Neuron (in vitro differentiated cells): ENCODE data around the gene MYH15.

ENCODE experiments used
- H2AFZ ChIP-seq: one replicate; pipeline ENCODE4 v1.6.1; 2013; ENCODE audit warnings: low read depth, mild to moderate bottlenecking, inconsistent platforms, low read length, moderate library complexity
- H3K27me3 ChIP-seq: one replicate; pipeline ENCODE4 v1.6.1; 2013; ENCODE audit warnings: low read length; ENCODE audit not compliant: insufficient read depth
- H3K36me3 ChIP-seq: one replicate; pipeline ENCODE4 v1.6.1; 2013; ENCODE audit warnings: low read length; ENCODE audit not compliant: insufficient read depth
- H3K4me1 ChIP-seq: one replicate; pipeline ENCODE4 v1.6.1; 2013; ENCODE audit warnings: low read length; ENCODE audit not compliant: insufficient read depth
- H3K4me3 ChIP-seq: 2 replicates; pipeline ENCODE4 v1.5.1; 2013; ENCODE audit warnings: mild to moderate bottlenecking, low read length, moderate library complexity
- H3K9me3 ChIP-seq: one replicate; pipeline ENCODE4 v1.6.1; 2013; ENCODE audit warnings: low read length

The MYH15 gene

DNA sequence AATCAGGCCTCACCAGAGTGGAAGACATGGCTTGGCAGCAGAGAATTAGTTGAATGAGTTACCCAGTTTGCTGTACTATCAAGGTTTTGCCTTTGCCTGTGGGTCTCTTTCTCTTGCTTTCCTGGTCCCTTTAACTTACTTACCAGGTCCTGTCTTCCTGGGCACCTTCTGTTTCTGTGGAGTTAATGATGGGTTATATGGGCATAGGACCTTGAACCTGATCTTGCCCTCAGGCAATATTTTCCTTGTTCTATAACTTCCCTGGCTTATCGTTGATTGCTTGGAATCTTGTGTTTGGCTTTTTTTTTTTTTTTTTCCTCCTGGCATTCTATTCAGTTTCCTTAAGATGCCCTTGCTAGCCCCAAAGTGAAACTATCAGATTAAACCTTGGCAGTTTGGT, 107.2 kb downstream of the MYH15 start:
- Histone ChIP-seq H3K27me3 (no peaks in the 10 kb centered on the region), H3K4me3 (no peak overlapping the region), H3K9me3 (no peaks in the 10 kb centered on the region), H3K36me3 (no peaks in the 10 kb centered on the region), H3K4me1 (no peaks in the 10 kb centered on the region), H2AFZ (no peak overlapping the region)

DNA sequence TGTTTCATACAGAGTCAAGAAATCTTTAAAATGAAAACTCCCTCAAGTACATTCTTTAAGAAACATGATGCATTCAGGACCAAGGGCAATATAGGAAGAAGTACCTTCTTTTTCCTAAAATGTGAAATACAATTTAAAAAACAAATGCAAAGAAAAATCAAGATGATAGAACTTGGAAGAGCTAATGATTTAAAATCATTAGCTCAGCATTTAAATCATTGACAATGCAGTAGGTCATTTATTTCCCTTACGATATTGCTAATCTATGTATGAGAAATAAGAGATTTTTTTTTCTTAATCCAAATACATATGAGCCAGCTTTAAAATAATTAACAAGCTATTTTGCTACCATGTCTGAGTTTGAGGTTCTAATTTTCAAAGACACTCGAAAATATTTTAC, 108.6 kb downstream of the MYH15 start:
- Histone ChIP-seq H3K9me3 (no peaks in the 10 kb centered on the region), H3K36me3 (no peaks in the 10 kb centered on the region), H3K27me3 (no peaks in the 10 kb centered on the region), H2AFZ (no peak overlapping the region), H3K4me3 (no peak overlapping the region), H3K4me1 (no peaks in the 10 kb centered on the region)

DNA sequence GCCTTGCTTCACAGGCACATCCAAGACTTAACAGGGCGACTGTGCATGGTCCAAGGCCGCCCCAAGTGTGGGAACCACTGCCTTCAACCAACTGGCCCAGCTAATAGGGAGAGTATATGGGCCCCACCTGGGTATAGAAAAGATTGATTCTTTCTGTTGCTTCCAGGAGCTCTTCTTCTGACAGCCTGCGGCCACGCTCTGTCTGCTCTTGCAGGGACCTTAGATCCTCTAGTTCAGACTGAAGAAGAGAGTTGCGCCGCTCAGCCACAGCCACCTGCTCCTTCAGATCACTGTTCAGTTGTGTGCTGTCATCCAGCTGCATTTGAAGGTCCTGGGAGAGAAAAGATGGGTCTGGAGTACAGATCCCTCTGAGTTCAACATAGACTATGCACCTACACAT, 111.9 kb downstream of the MYH15 start:
- no peak overlapping the region for H3K4me3 ChIP-seq
- no peak overlapping the region for H2AFZ ChIP-seq
- no peaks in the 10 kb centered on the region for H3K4me1 ChIP-seq
- H3K36me3 ChIP-seq, result no peaks in the 10 kb centered on the region
- H3K9me3 ChIP-seq, result no peaks in the 10 kb centered on the region
- H3K27me3 ChIP-seq, result no peaks in the 10 kb centered on the region

DNA sequence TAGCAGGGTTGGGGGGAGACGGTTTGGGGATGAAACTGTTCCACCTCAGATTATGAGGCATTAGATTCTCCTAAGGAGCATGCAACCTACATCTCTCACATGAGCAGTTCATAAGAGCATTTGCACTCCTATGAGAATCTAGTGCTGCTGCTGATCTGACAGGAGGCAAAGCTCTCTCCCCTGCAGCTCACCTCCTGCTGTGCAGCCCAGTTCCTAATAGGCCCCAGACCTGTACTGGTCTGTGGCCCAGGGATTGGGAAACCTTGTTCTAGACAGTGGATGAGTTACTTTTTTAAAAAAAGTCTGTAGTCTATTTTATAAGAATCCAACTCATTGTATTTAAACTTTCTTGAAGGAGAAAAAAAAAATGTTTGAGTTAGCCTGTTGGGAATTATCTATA, 114.1 kb downstream of the MYH15 start:
- no peaks in the 10 kb centered on the region for H3K36me3 ChIP-seq
- H3K4me1 ChIP-seq, result no peaks in the 10 kb centered on the region
- H3K27me3 ChIP-seq, result no peaks in the 10 kb centered on the region
- H3K4me3 ChIP-seq, result no peak overlapping the region
- no peaks in the 10 kb centered on the region for H3K9me3 ChIP-seq
- H2AFZ ChIP-seq, result no peak overlapping the region

DNA sequence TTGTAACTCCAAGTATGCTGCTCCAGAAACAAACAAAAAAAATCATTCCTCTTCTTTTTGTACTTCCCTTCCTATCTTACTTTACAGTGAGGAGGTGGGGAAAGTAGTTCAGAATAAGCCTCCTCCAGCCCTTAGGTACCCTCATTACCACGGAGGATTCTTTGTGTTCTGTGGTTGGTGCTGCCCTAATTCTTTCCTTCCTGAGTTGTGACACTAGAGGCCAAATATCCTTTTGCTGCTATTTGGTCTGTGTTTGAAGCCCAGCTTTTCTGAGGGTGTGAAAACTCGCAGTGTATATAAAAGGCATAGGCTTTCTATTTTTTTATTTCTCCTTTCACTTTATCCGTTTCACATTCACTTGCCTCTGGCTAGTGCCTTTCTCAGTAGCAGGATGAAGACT, 115.8 kb downstream of the MYH15 start:
- H3K36me3 ChIP-seq, result no peaks in the 10 kb centered on the region
- no peaks in the 10 kb centered on the region for H3K27me3 ChIP-seq
- no peak overlapping the region for H3K4me3 ChIP-seq
- no peaks in the 10 kb centered on the region for H3K9me3 ChIP-seq
- no peaks in the 10 kb centered on the region for H3K4me1 ChIP-seq
- H2AFZ ChIP-seq, result no peak overlapping the region

DNA sequence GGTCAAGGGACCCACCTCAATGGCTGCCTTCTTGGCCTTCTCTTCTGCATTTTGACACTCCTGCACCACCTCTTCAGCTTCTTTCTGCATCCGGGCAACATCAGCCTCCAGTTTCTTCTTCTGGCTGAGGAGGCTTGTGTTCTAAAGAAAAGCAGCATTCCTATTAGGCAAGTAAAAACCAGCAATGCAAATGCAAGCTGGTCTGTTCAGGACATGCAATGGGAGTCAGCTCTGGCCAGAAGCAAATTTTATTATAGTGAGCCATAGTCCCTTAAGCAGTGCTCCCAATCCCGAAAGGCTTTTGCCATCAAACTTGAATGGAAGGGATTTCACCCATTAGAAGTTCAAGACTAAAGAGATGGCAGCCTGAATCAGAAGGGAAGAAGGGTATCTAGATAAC, 116.4 kb downstream of the MYH15 start:
- H3K4me3 ChIP-seq, result no peak overlapping the region
- H3K36me3 ChIP-seq, result no peaks in the 10 kb centered on the region
- H3K9me3 ChIP-seq, result no peaks in the 10 kb centered on the region
- no peak overlapping the region for H2AFZ ChIP-seq
- H3K27me3 ChIP-seq, result no peaks in the 10 kb centered on the region
- H3K4me1 ChIP-seq, result no peaks in the 10 kb centered on the region

DNA sequence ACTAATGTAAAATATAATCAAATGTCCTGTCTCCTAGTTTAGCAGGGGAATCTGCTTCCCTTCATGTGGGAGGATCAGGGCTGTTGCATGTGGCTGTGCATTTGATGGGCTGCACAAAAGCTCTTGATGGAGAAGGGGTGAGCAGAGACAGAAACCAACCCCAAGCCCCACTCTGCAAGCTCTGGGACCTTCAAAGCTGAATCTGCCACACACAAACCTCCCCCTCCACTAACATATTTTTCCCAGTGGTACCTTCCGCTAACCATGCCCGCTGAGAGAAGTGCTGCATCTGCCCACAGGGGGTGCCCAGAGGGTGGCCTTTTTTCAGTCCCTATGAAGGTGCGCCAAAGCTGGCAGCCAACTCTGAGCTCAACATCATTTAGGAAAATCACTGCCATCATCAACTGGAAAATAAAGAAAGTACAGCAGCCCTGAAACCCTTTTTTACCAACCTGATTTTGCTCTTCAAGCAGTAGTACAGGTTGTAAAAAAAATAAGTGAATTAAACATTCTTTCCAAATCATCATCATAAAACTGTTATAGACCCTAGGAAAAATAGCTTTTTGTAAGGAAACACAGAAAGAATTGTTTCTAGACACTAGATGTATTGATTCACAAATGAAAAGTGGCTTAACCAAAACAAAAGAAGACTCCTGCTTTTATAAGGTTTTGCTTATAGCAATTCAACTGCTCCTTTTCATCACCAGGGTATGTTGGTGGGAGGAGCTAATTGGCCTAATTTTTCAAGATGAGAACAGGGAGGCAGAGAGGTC, 117.1 kb downstream of the MYH15 start:
- no peaks in the 10 kb centered on the region for H3K27me3 ChIP-seq
- H3K4me3 ChIP-seq, result no peak overlapping the region
- no peak overlapping the region for H2AFZ ChIP-seq
- no peaks in the 10 kb centered on the region for H3K4me1 ChIP-seq
- H3K9me3 ChIP-seq, result no peaks in the 10 kb centered on the region
- H3K36me3 ChIP-seq, result no peaks in the 10 kb centered on the region

DNA sequence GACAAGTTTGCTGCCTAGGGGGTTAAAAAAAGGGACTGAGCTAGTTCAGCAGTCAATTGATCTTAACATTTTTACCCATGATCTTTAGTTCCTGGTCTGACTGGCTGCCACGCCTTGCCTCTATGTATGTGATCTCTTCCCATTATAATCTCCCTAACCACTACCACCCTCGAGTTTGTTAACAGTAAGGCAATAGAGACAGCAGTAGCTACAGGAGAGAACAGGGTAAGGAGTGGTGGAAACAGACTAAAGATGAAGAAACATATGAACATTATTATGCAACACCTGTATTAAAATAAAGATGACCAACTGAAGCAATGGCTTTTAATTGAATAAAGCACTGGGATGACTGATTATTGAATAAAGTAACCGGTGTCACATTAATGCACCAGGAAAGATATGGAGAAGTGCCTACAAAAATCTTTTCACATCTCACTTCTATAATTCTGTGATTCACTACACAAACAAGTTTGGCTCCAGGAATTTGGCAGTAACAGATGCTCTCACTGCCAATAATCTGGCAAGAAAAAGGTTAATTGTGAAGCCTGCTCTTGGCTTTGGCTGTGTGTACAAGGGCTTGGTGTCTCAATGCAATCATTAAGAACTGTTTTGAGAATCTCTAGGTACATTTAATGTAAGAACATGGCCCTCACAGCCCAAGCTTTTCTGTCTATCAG, 118.3 kb downstream of the MYH15 start:
- Histone ChIP-seq H3K36me3 (no peaks in the 10 kb centered on the region), H3K27me3 (no peaks in the 10 kb centered on the region), H2AFZ (no peak overlapping the region), H3K9me3 (no peaks in the 10 kb centered on the region), H3K4me1 (no peaks in the 10 kb centered on the region), H3K4me3 (no peak overlapping the region)

DNA sequence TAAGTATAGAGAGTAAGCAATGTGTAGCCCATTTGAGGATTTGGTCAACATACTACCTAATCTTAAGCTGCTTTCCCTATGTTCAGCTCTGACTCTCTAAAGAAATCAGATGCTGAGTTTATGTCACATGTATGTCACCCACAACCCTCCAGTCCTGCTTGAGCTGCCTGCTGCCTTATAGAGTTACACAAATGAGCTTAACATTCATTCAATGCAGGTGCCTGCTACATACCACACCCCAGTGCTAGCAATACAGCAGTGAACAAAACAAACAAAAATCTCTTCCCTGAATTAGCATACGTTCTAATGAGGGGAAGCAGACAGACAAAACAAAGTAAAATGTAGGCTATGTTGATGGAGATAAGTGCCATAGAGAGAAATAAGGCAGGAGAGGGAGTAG, 121.0 kb downstream of the MYH15 start:
- H3K9me3 ChIP-seq, result no peaks in the 10 kb centered on the region
- no peak overlapping the region for H3K4me3 ChIP-seq

DNA sequence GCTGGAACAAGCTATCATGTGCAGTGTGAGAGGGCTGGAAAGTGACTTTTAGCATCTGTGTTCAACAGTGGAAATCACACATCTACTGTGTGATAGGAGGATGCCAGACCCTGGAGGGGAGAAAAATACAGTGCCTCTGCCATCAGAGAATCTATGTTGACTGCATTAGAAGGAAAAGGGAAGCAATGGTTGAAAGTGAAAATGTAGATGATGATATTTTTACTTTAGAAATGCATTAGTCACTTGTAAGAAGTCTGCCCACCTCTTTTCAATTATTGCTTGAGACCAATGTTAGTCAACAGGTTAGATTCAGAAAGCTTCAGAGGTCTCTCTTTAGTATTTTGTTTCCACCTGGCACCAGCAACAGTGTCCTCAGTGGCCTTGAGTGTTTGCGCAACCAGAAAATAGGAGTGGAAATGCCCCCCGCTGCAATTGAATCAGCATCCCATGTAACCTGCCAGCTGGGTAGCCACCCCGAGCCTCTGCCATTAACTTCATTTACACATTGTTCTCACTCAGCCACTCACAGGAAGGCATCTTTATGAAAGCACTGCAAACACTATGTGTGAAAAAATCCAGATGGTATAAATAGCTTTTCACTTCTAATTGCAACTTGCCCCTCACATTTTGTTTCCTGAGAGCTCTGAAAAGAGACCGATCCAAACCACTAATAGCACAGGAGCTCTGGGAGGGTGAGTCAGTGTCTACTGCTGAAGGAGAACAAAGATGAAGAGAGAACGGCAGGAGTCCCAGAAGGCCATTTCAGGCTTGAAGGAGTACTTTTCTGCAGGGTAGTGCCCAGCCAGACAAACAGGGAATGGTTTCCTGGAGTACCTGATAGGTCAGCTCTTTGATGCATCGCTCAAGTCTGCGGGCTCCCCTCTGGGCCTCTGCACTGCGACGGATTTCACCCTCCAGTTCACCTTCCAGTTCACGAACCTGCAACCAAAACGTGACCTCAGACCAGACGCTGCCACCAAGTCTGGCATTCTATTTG, 122.0 kb downstream of the MYH15 start:
- Histone ChIP-seq H3K4me3 (no peak overlapping the region), H2AFZ (no peak overlapping the region), H3K27me3 (no peaks in the 10 kb centered on the region), H3K36me3 (no peaks in the 10 kb centered on the region), H3K4me1 (no peaks in the 10 kb centered on the region), H3K9me3 (no peaks in the 10 kb centered on the region)

More for the DNA sequence above, 121.0 kb downstream of the MYH15 start:
- Histone ChIP-seq H3K4me1 (no peaks in the 10 kb centered on the region), H3K27me3 (no peaks in the 10 kb centered on the region), H2AFZ (no peak overlapping the region), H3K36me3 (no peaks in the 10 kb centered on the region)

DNA sequence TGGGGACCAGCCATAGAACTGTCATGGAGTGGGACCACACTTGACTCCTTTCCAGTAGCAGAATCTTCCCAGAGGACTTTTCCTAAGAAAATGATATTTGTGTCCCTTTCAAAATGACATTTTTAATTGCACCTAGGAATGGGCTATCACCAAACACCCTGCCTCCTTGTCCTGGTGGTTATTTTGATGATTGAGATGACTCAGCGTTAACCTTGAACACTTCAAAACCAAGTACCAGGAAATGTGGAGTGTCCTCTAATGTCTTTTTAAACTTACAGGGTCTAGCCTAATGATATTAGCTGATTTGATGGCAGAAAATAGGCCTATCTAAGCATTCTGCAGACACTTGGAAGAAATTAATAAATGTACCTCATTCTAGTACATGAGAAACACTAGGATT, 123.3 kb downstream of the MYH15 start:
- Histone ChIP-seq H3K4me1 (no peaks in the 10 kb centered on the region), H3K27me3 (no peaks in the 10 kb centered on the region), H3K4me3 (no peak overlapping the region), H3K36me3 (no peaks in the 10 kb centered on the region), H3K9me3 (no peaks in the 10 kb centered on the region), H2AFZ (no peak overlapping the region)

DNA sequence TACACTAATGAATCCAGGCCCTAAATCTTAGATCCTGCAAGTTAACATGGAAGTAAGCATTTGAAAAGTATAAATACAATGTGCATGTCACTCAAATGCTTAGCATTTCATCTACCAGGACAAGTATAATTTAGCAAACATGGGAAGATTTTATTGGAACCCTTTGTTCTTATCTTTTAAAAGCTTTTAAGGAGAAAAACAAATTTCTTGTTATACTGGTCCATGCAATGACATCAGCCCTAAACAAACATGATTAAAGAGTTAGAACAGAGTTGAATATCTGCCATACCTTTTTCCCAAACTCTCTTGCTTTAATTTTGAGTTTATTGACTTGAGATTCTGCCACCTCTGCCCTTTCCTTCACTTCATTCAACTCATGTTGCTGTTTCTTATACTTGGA, 127.1 kb downstream of the MYH15 start:
- Histone ChIP-seq H3K4me1 (no peaks in the 10 kb centered on the region), H3K4me3 (no peak overlapping the region), H3K9me3 (no peaks in the 10 kb centered on the region), H3K27me3 (no peaks in the 10 kb centered on the region), H3K36me3 (no peaks in the 10 kb centered on the region), H2AFZ (no peak overlapping the region)
